ENCODE data around the gene CRLF1. TPM values are rescaled to one million over a fixed set of nuclear protein-coding genes. Genes with fewer than 3 reads are reported as not detected.

The CRLF1 gene
- total and polyA plus RNA-seq, 10 of the 15 experiments (the other 5 are each of a cell fraction or from before 2014, with no cell fraction given) = 0.10 to 1.2 (median 0.49) TPM; not detected in 4

GRCh38 chr19:18605196-18605545 is 1.4 kb downstream of the CRLF1 start:
- Histone ChIP-seq H3K27ac (ENCODE audit: control insufficient read depth, insufficient read depth) (no peak overlapping the region), H3K4me2 (ENCODE audit: control insufficient read depth, insufficient read depth) (no peak overlapping the region), H3K79me2 (ENCODE audit: control insufficient read depth, insufficient read depth, low read length) (no peaks in the 10 kb centered on the region), H3K27me3 (replicated peaks in 1 of 2; ENCODE audit: control insufficient read depth in 2 of 2, insufficient read depth in 2 of 2, low read length in 1 of 2) (peaks cover 21 to 22% of the 10 kb centered on the region in 2 experiments), H2AFZ (ENCODE audit: control insufficient read depth, low read depth, low read length) (no peak overlapping the region), H3K36me3 (ENCODE audit: control insufficient read depth in 2 of 2, insufficient read depth in 2 of 2, low read length in 1 of 2) (no peaks in the 10 kb centered on the region), H3K9ac (ENCODE audit: control insufficient read depth, insufficient read depth, low read length) (no peak overlapping the region), H4K20me1 (ENCODE audit: control insufficient read depth, insufficient read depth) (no peaks in the 10 kb centered on the region; the same call in none of the 2 replicates), H3K4me1 (ENCODE audit: control insufficient read depth, insufficient read depth, low read length) (no peaks in the 10 kb centered on the region), H3K9me3 (replicated peaks; ENCODE audit: control insufficient read depth, insufficient read depth, low read length) (no peaks in the 10 kb centered on the region), H3K4me3 (no peak overlapping the region)
- BruUV-seq (replicated peaks) = no TSS peak
- POLR2A ChIA-PET = no interaction called here
- RAD21 ChIA-PET (ENCODE audit: unreplicated experiment) = no interaction called here
- SMC1A ChIA-PET (ENCODE audit: uncharacterized antibody, unreplicated experiment) = no interaction called here
- no peak for FAIRE-seq
- WGBS (ENCODE audit: insufficient coverage, insufficient replicate concordance, low lambda C conversion rate, missing lambda C conversion rate) = 21% methylated on average over 16 of the region's 17 CpGs
- in situ Hi-C loops (cut with MboI) (no loop called here), intact Hi-C loops (cut with micrococcal nuclease; ENCODE audit: unreplicated experiment) (no loop called here)
- TF ChIP-seq HDGF (IDR thresholded peaks at IDR 0.05) (no peak), ATF3 (IDR thresholded peaks at IDR 0.05; ENCODE audit: borderline replicate concordance, extremely low read depth, low read depth, low read length) (no peak), NKRF (conservative IDR thresholded peaks at IDR 0.05) (no peak), ZNF24 (IDR thresholded peaks at IDR 0.05) (no peak), SMC3 (IDR thresholded peaks at IDR 0.05; ENCODE audit: borderline replicate concordance, low read length) (no peak), NFIC (IDR thresholded peaks at IDR 0.05; ENCODE audit: low read depth, low read length) (no peak), MXI1 (IDR thresholded peaks at IDR 0.05; ENCODE audit: low read depth, low read length) (no peak), SIN3A (IDR thresholded peaks at IDR 0.05; ENCODE audit: low read depth, low read length) (no peak), POLR2A (IDR thresholded peaks at IDR 0.05; ENCODE audit: low read depth, low read length) (no peak), ZBTB11 (CRISPR knock-in tag; IDR thresholded peaks at IDR 0.05) (no peak), IKZF2 (IDR thresholded peaks at IDR 0.05) (no peak), RAD21 (IDR thresholded peaks at IDR 0.05; ENCODE audit: insufficient read depth, low read depth, low read length) (no peak), ETV6 (conservative IDR thresholded peaks at IDR 0.05 in 1 of 2, IDR thresholded peaks at IDR 0.05 in 1 of 2; ENCODE audit: borderline replicate concordance in 1 of 2, low read depth in 1 of 2) (no peak), NFYB (IDR thresholded peaks at IDR 0.05; ENCODE audit: insufficient read depth, low read depth, low read length) (no peak), CHD2 (IDR thresholded peaks at IDR 0.05; ENCODE audit: borderline replicate concordance, low read depth, low read length) (no peak), BMI1 (IDR thresholded peaks at IDR 0.05; ENCODE audit: borderline replicate concordance) (no peak), RELB (IDR thresholded peaks at IDR 0.05; ENCODE audit: low read depth) (no peak)
- no peak for ATAC-seq
- DNase-seq (ENCODE audit: low read depth, low spot score) = no peak
- CTCF ChIA-PET = no interaction called here
